Ovary (tissue), 9 donors: ENCODE measurements around the gene ABHD15. TPM values are rescaled to one million over a fixed set of nuclear protein-coding genes. Genes with fewer than 3 reads are reported as not detected.

Source experiments
- DNase-seq, 5 donors: peaks; one replicate each; pipeline ENCODE4 v3.0.0-alpha.2; 2019 to 2020
- H3K27ac ChIP-seq, 2 donors: fragments of 200-600 bp; one replicate each; pipeline versions ENCODE4 v1.5.1 to v1.8.0; 2019 to 2022
- H3K27me3 ChIP-seq: fragments of 200-600 bp; one replicate; pipeline ENCODE4 v1.8.0; 2022
- H3K36me3 ChIP-seq: fragments of 200-600 bp; sonication (generic); one replicate; pipeline ENCODE4 v1.5.1; 2019
- H3K4me1 ChIP-seq: one replicate; pipeline ENCODE4 v1.8.1; 2013; ENCODE audit warnings: mild to moderate bottlenecking, moderate library complexity; ENCODE audit not compliant: insufficient read depth
- H3K4me3 ChIP-seq: fragments of 200-600 bp; sonication (generic); one replicate; pipeline ENCODE4 v1.5.1; 2017
- H3K9me3 ChIP-seq, 2 donors: fragments of 200-600 bp in 1 of 2; sonication (generic) in 1 of 2; one replicate each; pipeline versions ENCODE4 v1.5.1 to v1.8.1; 2013 to 2019; ENCODE audit warnings: mild to moderate bottlenecking in 1 of 2, moderate library complexity in 1 of 2
- EP300 ChIP-seq: sonication (generic); formaldehyde crosslinking; IDR thresholded peaks from one replicate; pipeline ENCODE4 v1.6.1; 2017; ENCODE audit warnings: antibody characterized with exemption
- POLR2A ChIP-seq: fragments of 450-650 bp; IDR thresholded peaks from one replicate; pipeline ENCODE4 v1.6.1; 2017; ENCODE audit warnings: antibody characterized with exemption, mild to moderate bottlenecking, moderate library complexity
- WGBS, 3 donors: extraction: QIAGEN DNeasy Blood & Tissue Kit in 1 of 3; methylation state at CpG; one replicate each; pipeline versions ENCODE4 v1.1.5 to v1.1.7; 2013 to 2017; 5-methylcytosine and 5-hydroxymethylcytosine counted together
- intact Hi-C, 4 donors: fragments of 100-400 bp; cut with DNase I; formaldehyde crosslinking; loops; one replicate each; pipeline versions ENCODE4 v1.11.0 to v1.15.1; 2022 to 2023
- polyA plus RNA-seq, 2 donors: library from polyadenylated mRNA; stranded (reverse); fragments of 200-250 nt in 1 of 2; fragments of 350-450 nt in 1 of 2; fragmentation: Illumina TruSeq in 1 of 2; extraction: RNeasy Lipid Tissue Mini Kit (QIAGEN cat#74804) in 1 of 2; gene quantifications; one replicate each; pipeline ENCODE4 v1.2.3, GENCODE V29; 2013 to 2014
- total RNA-seq, 7 donors: library from RNA; depleted of rRNA in 2 of 7; stranded (reverse); fragments of >200 nt in 2 of 7; fragmentation: NEBNext Ultra II Directional in 3 of 7; extraction: Animal tissue kit (Norgen Biotek cat#: 25700) in 3 of 7; gene quantifications; one replicate each; pipeline versions ENCODE4 v1.1.0 to v1.2.4, GENCODE V29; 2016 to 2023
- TF ChIP-seq, protein P1 (sequence below), 3 donors: fragments of 450-650 bp in 2 of 3; fragments of 200-600 bp in 1 of 3; IDR thresholded peaks; one replicate each; pipeline versions ENCODE4 v1.5.1 to v1.8.0; 2016 to 2022; ENCODE audit warnings: antibody characterized with exemption in 3 of 3, mild to moderate bottlenecking in 1 of 3
- donor health status: DM: no; HTN: no; CAD: no; lungs with moderate emphysema.
- donor health status: DM: no; HTN: no; CAD: no.
- donor health status: Bipolar disorder and iron deficiency.
- donor health status: DM: yes; HTN: yes; CAD: no.
- donor health status: DM: no; HTN: no; CAD: no.
- donor health status: DM: yes; HTN: yes; CAD: no.

Gene ABHD15
- total and polyA plus RNA-seq, 9 donors = 3.0 to 8.7 (median 4.8) TPM

- H3K9me3 ChIP-seq = no peaks in the 10 kb centered on the region
- H3K4me1 ChIP-seq = peaks cover 12% of the 10 kb centered on the region
- no peak overlapping the region for H3K4me3 ChIP-seq
- no peak for TF ChIP-seq POLR2A
- peak in 1 of 5 donors; percentile 28 for DNase-seq
- no peak overlapping the region for H3K27ac ChIP-seq
- intact Hi-C loops = loop anchor here in 1 of 4 donors (10.0 kb wide), 1 partner anchor 340 kb away; no protein-coding TSS in a partner anchor
- 79 to 87% (median 82%) methylated on average over 7 to 8 of the region's 8 CpGs for WGBS, 3 donors
- H3K36me3 ChIP-seq = no peaks in the 10 kb centered on the region
- no peaks in the 10 kb centered on the region for H3K27me3 ChIP-seq
Observed at GRCh38 chr17:29585080-29585751, 18.4 kb upstream of the ABHD15 start.

GRCh38 chr17:29584452-29585079 is 17.7 kb upstream of the ABHD15 start:
- intact Hi-C loops = loop anchor here in 1 of 4 donors (10.0 kb wide), 1 partner anchor 340 kb away; no protein-coding TSS in a partner anchor
- no peaks in the 10 kb centered on the region for H3K27me3 ChIP-seq
- no peaks in the 10 kb centered on the region for H3K9me3 ChIP-seq
- H3K27ac ChIP-seq = no peak overlapping the region
- H3K36me3 ChIP-seq = no peaks in the 10 kb centered on the region
- peaks cover 11% of the 10 kb centered on the region for H3K4me1 ChIP-seq
- no peak for DNase-seq
- WGBS, 3 donors = 86 to 92% (median 88%) methylated on average over 12 of the region's 12 CpGs
- TF ChIP-seq, protein P1, sequence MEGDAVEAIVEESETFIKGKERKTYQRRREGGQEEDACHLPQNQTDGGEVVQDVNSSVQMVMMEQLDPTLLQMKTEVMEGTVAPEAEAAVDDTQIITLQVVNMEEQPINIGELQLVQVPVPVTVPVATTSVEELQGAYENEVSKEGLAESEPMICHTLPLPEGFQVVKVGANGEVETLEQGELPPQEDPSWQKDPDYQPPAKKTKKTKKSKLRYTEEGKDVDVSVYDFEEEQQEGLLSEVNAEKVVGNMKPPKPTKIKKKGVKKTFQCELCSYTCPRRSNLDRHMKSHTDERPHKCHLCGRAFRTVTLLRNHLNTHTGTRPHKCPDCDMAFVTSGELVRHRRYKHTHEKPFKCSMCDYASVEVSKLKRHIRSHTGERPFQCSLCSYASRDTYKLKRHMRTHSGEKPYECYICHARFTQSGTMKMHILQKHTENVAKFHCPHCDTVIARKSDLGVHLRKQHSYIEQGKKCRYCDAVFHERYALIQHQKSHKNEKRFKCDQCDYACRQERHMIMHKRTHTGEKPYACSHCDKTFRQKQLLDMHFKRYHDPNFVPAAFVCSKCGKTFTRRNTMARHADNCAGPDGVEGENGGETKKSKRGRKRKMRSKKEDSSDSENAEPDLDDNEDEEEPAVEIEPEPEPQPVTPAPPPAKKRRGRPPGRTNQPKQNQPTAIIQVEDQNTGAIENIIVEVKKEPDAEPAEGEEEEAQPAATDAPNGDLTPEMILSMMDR (IDR thresholded peaks at IDR 0.05) = no peak
- TF ChIP-seq POLR2A = no peak
- TF ChIP-seq EP300 = no peak
- H3K4me3 ChIP-seq = no peak overlapping the region

DNA sequence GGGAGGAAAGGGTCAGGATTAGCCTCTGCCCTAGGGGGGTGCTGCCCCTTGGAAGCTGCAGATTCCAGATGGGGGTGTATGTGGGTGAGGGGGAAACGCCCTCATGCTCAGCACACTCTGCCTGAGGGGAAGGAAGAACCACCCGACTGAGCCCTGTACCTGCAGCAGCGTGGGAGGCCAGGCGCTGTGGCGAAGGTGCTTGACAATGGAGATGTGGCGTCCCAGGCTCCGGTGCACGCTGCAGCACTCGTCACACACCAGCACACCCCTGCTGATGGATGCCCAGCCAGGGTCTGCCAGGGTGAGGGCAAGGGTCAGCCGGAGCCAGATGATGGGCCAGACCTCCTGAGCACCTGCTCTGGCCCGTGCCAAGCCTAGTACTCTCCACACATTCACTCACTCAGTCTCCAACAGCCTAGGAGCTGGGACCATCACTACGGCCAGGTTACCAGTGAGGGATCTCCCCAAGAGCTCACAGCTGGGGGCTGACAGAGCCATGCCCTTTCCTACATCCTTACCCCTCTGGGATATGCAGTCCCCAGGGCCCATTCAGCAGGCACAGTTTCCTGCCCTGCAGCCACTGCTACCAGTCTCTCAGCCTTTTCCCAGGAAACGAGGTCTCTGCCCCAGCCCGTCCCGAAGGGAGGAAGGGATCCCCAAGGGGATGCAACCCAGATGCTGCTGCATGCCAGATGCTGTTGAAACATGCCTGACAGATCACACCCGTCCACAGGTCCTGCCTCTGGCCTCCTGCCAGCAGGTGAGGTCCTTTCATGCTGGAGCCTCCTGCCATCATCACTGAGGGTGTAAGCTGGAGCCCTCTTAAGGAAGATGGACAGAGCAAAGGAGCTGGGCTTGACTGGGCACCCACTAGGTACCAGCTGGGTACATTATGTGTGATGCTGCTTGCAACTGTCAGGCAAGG is 16.7 kb upstream of the ABHD15 start:
- TF ChIP-seq POLR2A (no peak), EP300 (no peak)
- TF ChIP-seq, protein P1 (IDR thresholded peaks at IDR 0.05) = no peak
- H3K4me1 ChIP-seq = peaks cover 11% of the 10 kb centered on the region
- DNase-seq = peak in 1 of 5 donors; percentile 25
- H3K27me3 ChIP-seq = no peaks in the 10 kb centered on the region
- H3K4me3 ChIP-seq = no peak overlapping the region
- intact Hi-C loops = loop anchor here in 1 of 4 donors (10.0 kb wide), 1 partner anchor 341 kb away; no protein-coding TSS in a partner anchor
- no peaks in the 10 kb centered on the region for H3K9me3 ChIP-seq
- no peak overlapping the region for H3K27ac ChIP-seq
- WGBS, 3 donors = 86 to 94% (median 89%) methylated on average over 12 to 16 of the region's 16 CpGs
- no peaks in the 10 kb centered on the region for H3K36me3 ChIP-seq

- intact Hi-C loops = loop anchor here in 1 of 4 donors (10.0 kb wide), 1 partner anchor 342 kb away; no protein-coding TSS in a partner anchor
Observed at GRCh38 chr17:29582772-29583171, 15.9 kb upstream of the ABHD15 start.

More at GRCh38 chr17:29582772-29583171, 15.9 kb upstream of the ABHD15 start:
- no peak for DNase-seq
- Histone ChIP-seq H3K4me3 (no peak overlapping the region), H3K27me3 (no peaks in the 10 kb centered on the region), H3K27ac (no peak overlapping the region), H3K4me1 (peaks cover 8% of the 10 kb centered on the region), H3K9me3 (no peaks in the 10 kb centered on the region), H3K36me3 (no peaks in the 10 kb centered on the region)
- TF ChIP-seq POLR2A (no peak), EP300 (no peak)
- TF ChIP-seq, protein P1 (IDR thresholded peaks at IDR 0.05) = no peak
- 88 to 91% (median 91%) methylated on average over 13 of the region's 13 CpGs for WGBS, 3 donors
